Astrocyte of the cerebellum (primary cell): ENCODE results near the gene BAZ2B.
"Not testable (repeated sequence)": the region's sequence is repeated elsewhere in the genome, so short reads cannot be mapped to it uniquely, and the experiment has no call there.

Experiments used
- DNase-seq: peaks from one replicate; pipeline ENCODE4 v3.0.0-alpha.2; 2011; ENCODE audit warnings: low read depth
- H3K4me3 ChIP-seq: 2 replicates; pipeline ENCODE4 v1.5.1; 2011; ENCODE audit warnings: mild to moderate bottlenecking, low read depth, low read length, moderate library complexity
- CTCF ChIP-seq: IDR thresholded peaks from 2 replicates; pipeline ENCODE4 v1.5.1; 2012; ENCODE audit warnings: low read length, low read depth, moderate library complexity, mild to moderate bottlenecking; ENCODE audit errors: missing control alignments
- in situ Hi-C: cut with HindIII; loops from 2 replicates; pipeline ENCODE4 v1.10.0; 2017; ENCODE audit warnings: low sequenced_read_pairs

The BAZ2B gene

DNA sequence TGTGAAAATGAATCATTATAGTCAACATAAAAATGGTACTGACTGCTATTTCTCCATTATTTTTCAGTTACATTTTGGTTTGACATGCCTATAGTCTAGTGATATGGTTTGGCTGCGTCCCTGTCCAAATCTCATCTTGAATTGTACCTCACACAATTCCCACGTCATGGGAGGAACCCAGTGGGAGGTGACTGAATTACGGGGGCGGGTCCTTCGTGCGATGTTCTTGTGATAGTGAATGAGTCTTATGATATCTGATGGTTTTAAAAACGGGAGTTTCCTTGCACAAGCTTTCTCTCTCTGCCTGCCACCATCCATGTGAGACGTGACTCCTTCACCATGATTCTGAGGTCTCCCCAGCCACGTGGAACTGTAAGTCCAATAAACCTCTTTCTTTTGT lies 70.3 kb downstream of the BAZ2B start:
- DNase-seq = no peak
- in situ Hi-C loops = no loop called here
- TF ChIP-seq CTCF = no peak
- H3K4me3 ChIP-seq = no peak overlapping the region

GRCh38 chr2:159545085-159545484 lies 71.3 kb downstream of the BAZ2B start:
- no peak overlapping the region for H3K4me3 ChIP-seq
- no peak for DNase-seq
- in situ Hi-C loops = no loop called here
- TF ChIP-seq CTCF = no peak

GRCh38 chr2:159542101-159542500 lies 74.2 kb downstream of the BAZ2B start:
- TF ChIP-seq CTCF = no peak
- in situ Hi-C loops = no loop called here
- DNase-seq = no peak
- no peak overlapping the region for H3K4me3 ChIP-seq

- H3K4me3 ChIP-seq = no peak overlapping the region
- no peak for DNase-seq
- in situ Hi-C loops = no loop called here
- no peak for TF ChIP-seq CTCF
These were observed 76.6 kb downstream of the BAZ2B start for GRCh38 chr2:159539701-159540100.

- DNase-seq = no peak
- TF ChIP-seq CTCF = no peak
- in situ Hi-C loops = no loop called here
- no peak overlapping the region for H3K4me3 ChIP-seq
These were observed 77.5 kb downstream of the BAZ2B start for GRCh38 chr2:159538801-159539200.

- H3K4me3 ChIP-seq, in situ Hi-C loops, DNase-seq: not testable (repeated sequence)
These were observed 81.1 kb downstream of the BAZ2B start for GRCh38 chr2:159535261-159535660.

DNA sequence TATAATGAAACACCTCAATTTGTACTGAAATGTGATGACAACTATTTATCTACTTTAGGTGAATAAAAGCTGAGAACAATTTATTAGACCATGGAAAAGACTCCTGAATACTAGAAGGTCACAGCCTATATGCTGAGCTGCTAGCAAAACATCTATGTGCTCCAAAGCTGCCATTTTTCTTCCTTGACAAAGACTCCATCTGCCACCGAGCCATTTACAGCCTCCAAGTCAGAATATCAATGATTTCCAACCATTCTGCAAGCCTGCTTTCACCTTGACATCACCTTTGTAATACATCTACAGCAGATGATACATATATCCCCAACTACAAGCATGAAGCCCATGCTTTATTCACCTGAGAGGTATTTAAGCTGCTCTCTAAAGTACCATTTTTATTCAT lies 84.9 kb downstream of the BAZ2B start:
- TF ChIP-seq CTCF = no peak
- in situ Hi-C loops = no loop called here
- H3K4me3 ChIP-seq = no peak overlapping the region
- no peak for DNase-seq
